Measurements from ENCODE around the gene FKBP1A.

FKBP1A gene

GRCh38 chr20:1377984-1378734 is 14.7 kb downstream of the FKBP1A start:
- ATAC-seq, result peak; percentile 31; the same call in 2 of the 3 replicates
- TF ChIP-seq TSHZ2 (CRISPR knock-in tag; IDR thresholded peaks at IDR 0.05) (no peak), ZNF8 (CRISPR knock-in tag; IDR thresholded peaks at IDR 0.05) (peak; percentile 82)

GRCh38 chr20:1377341-1377871 is 15.4 kb downstream of the FKBP1A start:
- no peak for ATAC-seq

GRCh38 chr20:1376408-1377270 is 16.2 kb downstream of the FKBP1A start:
- TF ChIP-seq CREB5 (CRISPR knock-in tag; IDR thresholded peaks at IDR 0.05; ENCODE audit: low read depth), result no peak
- no peak for TF ChIP-seq ZNF565 (CRISPR knock-in tag; conservative IDR thresholded peaks at IDR 0.05; ENCODE audit: low read depth)
- no peak for ATAC-seq

More at GRCh38 chr20:1377341-1377871, 15.4 kb downstream of the FKBP1A start:
- no peak for TF ChIP-seq CSRNP3 (CRISPR knock-in tag; IDR thresholded peaks at IDR 0.05)
- TF ChIP-seq ZNF565 (CRISPR knock-in tag; conservative IDR thresholded peaks at IDR 0.05; ENCODE audit: low read depth), result no peak
- no peak for TF ChIP-seq RARB (CRISPR knock-in tag; IDR thresholded peaks at IDR 0.05)
- TF ChIP-seq SNAI2 (CRISPR knock-in tag; IDR thresholded peaks at IDR 0.05), result no peak
- no peak for TF ChIP-seq ZFP3 (CRISPR knock-in tag; IDR thresholded peaks at IDR 0.05)
- TF ChIP-seq TOX (CRISPR knock-in tag; IDR thresholded peaks at IDR 0.05; ENCODE audit: borderline replicate concordance), result no peak
- no peak for TF ChIP-seq CREB5 (CRISPR knock-in tag; IDR thresholded peaks at IDR 0.05; ENCODE audit: low read depth)
- TF ChIP-seq ZNF70 (CRISPR knock-in tag; IDR thresholded peaks at IDR 0.05), result no peak
- TF ChIP-seq ZNF8 (CRISPR knock-in tag; IDR thresholded peaks at IDR 0.05), result no peak
- no peak for TF ChIP-seq ISL1 (CRISPR knock-in tag; IDR thresholded peaks at IDR 0.05)
- TF ChIP-seq TCF4 (CRISPR knock-in tag; IDR thresholded peaks at IDR 0.05; ENCODE audit: borderline replicate concordance), result no peak
- no peak for TF ChIP-seq OSR1 (CRISPR knock-in tag; IDR thresholded peaks at IDR 0.05)
- no peak for TF ChIP-seq ESRRG (CRISPR knock-in tag; IDR thresholded peaks at IDR 0.05)
- TF ChIP-seq TSHZ2 (CRISPR knock-in tag; IDR thresholded peaks at IDR 0.05), result no peak

GRCh38 chr20:1376007-1376406 is 16.8 kb downstream of the FKBP1A start:
- no peak for ATAC-seq
- TF ChIP-seq SNAI2 (CRISPR knock-in tag; IDR thresholded peaks at IDR 0.05) (no peak), RARB (CRISPR knock-in tag; IDR thresholded peaks at IDR 0.05) (no peak), CREB5 (CRISPR knock-in tag; IDR thresholded peaks at IDR 0.05; ENCODE audit: low read depth) (no peak), TOX (CRISPR knock-in tag; IDR thresholded peaks at IDR 0.05; ENCODE audit: borderline replicate concordance) (no peak), CSDC2 (CRISPR knock-in tag; IDR thresholded peaks at IDR 0.05) (no peak), ESRRG (CRISPR knock-in tag; IDR thresholded peaks at IDR 0.05) (no peak), OSR1 (CRISPR knock-in tag; IDR thresholded peaks at IDR 0.05) (no peak), POU6F1 (CRISPR knock-in tag; IDR thresholded peaks at IDR 0.05; ENCODE audit: borderline replicate concordance, low read depth) (no peak), ISL1 (CRISPR knock-in tag; IDR thresholded peaks at IDR 0.05) (no peak)
